VCaP (cell line): ENCODE measurements around the gene OR51B5.
"Not testable (repeated sequence)": the region's sequence is repeated elsewhere in the genome, so short reads cannot be mapped to it uniquely, and the experiment has no call there.

Experiments used
- H3K27ac ChIP-seq: fragments of 450-650 bp; 2 replicates; pipeline ENCODE4 v1.5.1; 2017
- TF ChIP-seq, protein P1 (sequence below): fragments of 450-650 bp; conservative IDR thresholded peaks from 2 replicates; pipeline ENCODE4 v1.5.1; 2017; ENCODE audit warnings: mild to moderate bottlenecking, moderate library complexity

The OR51B5 gene

DNA sequence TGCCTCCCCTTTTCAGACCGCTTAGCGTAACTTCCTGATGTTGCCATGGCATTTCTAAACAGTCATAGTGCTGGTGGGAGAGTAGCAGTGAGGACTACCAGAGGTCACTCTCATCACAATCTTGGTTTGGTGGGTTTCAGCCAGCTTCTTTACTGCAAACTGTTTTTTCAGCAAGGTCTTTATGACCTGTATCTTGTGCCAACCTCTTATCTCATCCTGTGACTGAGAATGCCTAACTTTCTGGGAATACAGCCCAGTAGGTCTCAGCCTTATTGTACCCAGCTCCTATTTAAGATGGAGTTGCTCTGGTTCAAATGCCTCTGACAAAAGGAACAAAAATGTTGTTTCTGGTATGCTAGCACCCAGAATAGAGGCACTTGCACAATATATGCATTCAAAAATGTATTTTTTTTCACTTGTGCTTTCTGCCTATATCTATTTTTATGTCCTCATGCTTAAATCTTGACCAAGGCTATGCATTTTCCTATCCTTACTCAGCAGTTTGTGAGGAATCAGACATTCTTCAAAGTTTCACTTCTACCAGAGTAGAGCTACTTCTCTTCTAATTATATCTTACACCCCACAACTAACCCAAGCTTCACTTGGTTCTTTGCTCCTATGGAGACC is 24.2 kb upstream of the OR51B5 start:
- TF ChIP-seq, protein P1, sequence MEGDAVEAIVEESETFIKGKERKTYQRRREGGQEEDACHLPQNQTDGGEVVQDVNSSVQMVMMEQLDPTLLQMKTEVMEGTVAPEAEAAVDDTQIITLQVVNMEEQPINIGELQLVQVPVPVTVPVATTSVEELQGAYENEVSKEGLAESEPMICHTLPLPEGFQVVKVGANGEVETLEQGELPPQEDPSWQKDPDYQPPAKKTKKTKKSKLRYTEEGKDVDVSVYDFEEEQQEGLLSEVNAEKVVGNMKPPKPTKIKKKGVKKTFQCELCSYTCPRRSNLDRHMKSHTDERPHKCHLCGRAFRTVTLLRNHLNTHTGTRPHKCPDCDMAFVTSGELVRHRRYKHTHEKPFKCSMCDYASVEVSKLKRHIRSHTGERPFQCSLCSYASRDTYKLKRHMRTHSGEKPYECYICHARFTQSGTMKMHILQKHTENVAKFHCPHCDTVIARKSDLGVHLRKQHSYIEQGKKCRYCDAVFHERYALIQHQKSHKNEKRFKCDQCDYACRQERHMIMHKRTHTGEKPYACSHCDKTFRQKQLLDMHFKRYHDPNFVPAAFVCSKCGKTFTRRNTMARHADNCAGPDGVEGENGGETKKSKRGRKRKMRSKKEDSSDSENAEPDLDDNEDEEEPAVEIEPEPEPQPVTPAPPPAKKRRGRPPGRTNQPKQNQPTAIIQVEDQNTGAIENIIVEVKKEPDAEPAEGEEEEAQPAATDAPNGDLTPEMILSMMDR, result no peak
- H3K27ac ChIP-seq, result no peak overlapping the region

DNA sequence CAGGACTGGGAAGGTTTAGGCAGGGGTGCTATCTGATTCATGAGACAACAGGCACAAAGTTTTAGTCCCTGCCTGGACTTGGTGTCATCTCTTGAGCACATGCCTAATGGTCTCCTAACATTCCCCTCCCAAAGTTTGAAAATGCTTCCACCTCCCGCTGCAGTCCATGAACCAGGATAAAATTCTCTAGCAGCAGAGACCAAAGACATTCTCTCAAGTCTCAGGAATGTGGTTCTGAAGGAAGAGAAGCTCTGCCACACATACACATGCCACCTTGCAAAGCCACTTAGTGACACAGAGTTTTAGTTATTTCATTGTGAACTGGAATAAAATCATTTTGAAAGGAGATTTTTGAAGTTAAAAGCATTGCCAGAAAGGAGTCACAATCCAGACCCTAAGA is 23.5 kb upstream of the OR51B5 start:
- no peak overlapping the region for H3K27ac ChIP-seq
- TF ChIP-seq, protein P1, result no peak

DNA sequence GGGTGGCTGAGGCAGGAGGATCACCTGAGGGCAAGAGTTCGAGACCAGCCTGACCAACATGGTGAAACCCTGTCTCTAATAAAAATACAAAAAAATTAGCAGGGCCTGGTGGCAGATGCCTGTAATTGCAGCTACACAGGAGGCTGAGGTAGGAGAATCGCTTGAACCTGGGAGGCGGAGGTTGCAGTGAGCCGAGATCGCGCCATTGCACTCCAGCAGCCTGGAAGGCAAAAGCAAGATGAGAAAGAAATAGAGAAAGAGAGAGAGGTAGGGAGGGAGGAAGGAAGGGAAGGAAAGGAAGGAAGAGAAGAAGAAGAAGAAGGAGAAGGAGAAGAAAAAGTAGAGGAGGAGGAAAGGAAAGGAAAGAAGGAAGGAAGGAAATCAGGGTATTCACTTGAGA is 23.0 kb upstream of the OR51B5 start:
- not testable (repeated sequence) for H3K27ac ChIP-seq

DNA sequence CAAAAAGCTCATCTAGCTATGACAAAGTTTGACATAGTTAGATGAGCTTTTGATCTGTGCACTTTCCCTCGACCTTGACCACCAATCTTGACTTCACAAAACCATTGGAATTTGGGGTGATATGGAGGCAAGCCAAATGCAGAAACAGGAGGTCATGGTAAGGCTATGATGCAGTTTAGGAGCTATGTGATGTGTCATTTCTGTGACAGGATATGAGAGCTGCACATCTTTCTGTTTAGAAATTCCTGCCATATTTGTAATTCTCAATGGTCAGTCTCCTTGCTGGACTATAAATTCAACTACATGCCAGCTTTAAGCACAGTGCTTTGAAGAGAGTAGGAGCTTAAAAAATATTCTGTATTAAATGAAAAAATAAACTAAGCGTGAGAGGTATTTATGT is 20.9 kb upstream of the OR51B5 start:
- H3K27ac ChIP-seq, result no peak overlapping the region
- TF ChIP-seq, protein P1, result no peak

DNA sequence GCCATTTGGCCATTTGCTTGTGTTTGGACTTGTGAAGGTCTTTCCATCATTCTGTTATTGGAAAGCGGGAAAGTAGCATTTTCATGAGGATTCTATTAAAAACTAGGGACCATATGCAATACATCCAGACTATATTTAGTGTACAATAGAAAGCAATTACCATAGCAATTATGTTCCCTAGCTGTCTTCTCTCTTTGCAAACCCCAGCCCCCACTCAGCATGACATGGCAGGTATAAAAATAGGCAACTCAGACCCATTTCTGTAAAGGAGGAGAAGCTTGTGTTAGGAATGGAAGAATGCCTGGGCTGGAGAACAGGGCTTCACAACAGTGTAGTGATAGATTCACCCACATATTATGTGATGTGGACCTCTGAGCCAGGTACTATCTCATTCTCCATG is 20.4 kb upstream of the OR51B5 start:
- H3K27ac ChIP-seq, result no peak overlapping the region
- TF ChIP-seq, protein P1, result no peak

DNA sequence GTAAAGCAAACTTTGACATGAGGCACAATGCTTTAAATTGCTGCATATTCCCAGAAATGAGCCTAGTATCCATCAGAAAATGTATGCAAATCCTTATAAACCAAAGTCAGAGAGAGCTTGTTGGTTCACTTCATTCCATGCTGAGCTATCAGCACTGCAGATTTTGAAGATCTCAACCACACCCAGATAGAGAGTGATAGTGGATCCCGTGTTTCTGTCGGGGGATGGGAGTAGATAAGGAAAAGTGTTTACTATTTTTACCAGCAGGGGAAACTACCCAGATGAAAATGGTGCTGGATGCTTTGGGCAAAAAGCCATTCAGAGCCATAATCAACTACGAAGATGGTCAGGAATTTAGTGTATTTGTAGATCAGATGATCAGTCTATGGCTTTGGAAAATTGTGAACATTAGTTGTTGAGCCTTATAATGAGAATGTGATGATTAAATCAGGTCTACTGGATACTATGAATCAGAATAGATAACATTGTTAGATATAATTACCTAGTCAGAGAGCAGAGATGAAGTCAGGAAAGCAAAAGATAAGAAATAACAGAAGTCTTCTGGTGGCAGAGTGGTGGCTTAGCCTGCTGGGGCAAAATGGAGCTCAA is 18.8 kb upstream of the OR51B5 start:
- TF ChIP-seq, protein P1, result no peak
- no peak overlapping the region for H3K27ac ChIP-seq

DNA sequence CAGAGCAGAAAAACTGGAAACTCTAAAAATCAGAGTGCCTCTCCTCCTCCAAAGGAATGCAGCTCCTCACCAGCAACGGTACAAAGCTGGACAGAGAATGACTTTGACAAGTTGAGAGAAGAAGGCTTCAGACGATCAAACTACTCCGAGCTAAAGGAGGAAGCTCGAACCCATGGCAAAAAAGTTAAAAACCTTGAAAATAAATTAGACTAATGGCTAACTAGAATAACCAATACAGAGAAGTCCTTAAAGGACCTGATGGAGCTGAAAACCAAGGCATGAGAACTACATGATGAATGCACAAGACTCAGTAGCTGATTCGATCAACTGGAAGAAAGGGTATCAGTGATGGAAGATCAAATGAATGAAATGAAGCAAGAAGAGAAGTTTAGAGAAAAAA is 12.7 kb upstream of the OR51B5 start:
- H3K27ac ChIP-seq, result not testable (repeated sequence)

DNA sequence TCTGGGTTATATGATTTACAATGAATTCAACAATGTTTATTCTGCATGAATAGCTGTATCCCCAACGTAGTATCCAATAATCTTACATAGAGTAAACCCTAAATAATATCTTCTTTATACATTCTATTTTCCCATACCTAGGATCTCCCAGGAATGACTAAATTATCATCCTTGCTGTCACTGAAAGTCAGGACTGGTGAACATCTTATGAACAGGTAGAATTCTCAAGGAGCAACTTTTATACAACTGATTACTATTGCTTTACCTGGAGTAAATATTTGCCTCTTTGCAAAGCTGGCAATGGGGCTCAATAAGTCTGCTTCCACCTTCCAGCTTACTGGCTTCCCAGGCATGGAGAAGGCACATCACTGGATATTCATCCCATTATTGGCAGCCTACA is 7.9 kb upstream of the OR51B5 start, which contains the start of gene OR51B6:
Gene OR51B6, plus strand, starts transcription at position 301 of the 400 bp plus-strand sequence. Its CDS starts 0 bp downstream, at position 301.
- TF ChIP-seq, protein P1, result no peak
- H3K27ac ChIP-seq, result no peak within 1 kb of the TSS
